ENCODE measurements around the gene EIF2B5. TPM values are rescaled to one million over a fixed set of nuclear protein-coding genes. Genes with fewer than 3 reads are reported as not detected.

Gene EIF2B5
- total RNA-seq, 4 donors from 2014 or later, result 27.9 to 46.5 (median 42.2) TPM

- DNase-seq, result no peak
- Histone ChIP-seq H3K4me1 (peaks cover 17 to 19% of the 10 kb centered on the region in 2 donors), H3K4me3 (replicated peaks in 1 of 3) (no peak overlapping the region), H3K27ac (no peak overlapping the region), H3K36me3 (peaks cover 45 to 49% of the 10 kb centered on the region in 2 donors), H3K9me3 (no peaks in the 10 kb centered on the region), H3K27me3 (no peaks in the 10 kb centered on the region)
- intact Hi-C loops (cut with DNase I), result loop anchor here (5.0 kb wide), 1 partner anchor 54 kb away; no protein-coding TSS in a partner anchor
- 91 to 93% methylated on average over 17 of the region's 17 CpGs for WGBS, 2 donors
- TF ChIP-seq, protein P1, sequence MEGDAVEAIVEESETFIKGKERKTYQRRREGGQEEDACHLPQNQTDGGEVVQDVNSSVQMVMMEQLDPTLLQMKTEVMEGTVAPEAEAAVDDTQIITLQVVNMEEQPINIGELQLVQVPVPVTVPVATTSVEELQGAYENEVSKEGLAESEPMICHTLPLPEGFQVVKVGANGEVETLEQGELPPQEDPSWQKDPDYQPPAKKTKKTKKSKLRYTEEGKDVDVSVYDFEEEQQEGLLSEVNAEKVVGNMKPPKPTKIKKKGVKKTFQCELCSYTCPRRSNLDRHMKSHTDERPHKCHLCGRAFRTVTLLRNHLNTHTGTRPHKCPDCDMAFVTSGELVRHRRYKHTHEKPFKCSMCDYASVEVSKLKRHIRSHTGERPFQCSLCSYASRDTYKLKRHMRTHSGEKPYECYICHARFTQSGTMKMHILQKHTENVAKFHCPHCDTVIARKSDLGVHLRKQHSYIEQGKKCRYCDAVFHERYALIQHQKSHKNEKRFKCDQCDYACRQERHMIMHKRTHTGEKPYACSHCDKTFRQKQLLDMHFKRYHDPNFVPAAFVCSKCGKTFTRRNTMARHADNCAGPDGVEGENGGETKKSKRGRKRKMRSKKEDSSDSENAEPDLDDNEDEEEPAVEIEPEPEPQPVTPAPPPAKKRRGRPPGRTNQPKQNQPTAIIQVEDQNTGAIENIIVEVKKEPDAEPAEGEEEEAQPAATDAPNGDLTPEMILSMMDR (IDR thresholded peaks at IDR 0.05), result no peak
- no peak for TF ChIP-seq POLR2A (IDR thresholded peaks at IDR 0.05)
Observed at GRCh38 chr3:184188080-184188479, 52.9 kb downstream of the EIF2B5 start.

DNA sequence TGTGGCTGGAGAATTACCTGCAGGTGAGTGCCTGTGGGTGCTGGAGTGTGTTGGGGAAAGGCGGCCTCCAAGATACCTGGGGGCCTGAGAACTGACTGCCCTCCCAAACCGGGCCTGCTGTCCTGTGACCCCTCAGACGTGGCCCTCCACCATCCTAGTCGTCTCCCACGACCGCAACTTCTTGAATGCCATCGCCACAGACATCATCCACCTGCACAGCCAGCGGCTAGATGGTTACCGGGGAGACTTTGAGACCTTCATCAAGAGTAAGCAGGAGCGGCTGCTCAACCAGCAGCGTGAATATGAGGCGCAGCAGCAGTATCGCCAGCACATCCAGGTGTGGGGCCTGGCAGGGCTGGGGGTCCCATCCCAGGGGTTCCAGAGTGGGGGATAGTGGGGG lies 54.3 kb downstream of the EIF2B5 start:
- 94 to 96% methylated on average over 13 of the region's 13 CpGs for WGBS, 2 donors
- no peak for DNase-seq
- no peak overlapping the region for H3K4me3 ChIP-seq (replicated peaks in 1 of 3)
- H3K27me3 ChIP-seq, result no peaks in the 10 kb centered on the region
- no peaks in the 10 kb centered on the region for H3K9me3 ChIP-seq
- TF ChIP-seq, protein P1 (IDR thresholded peaks at IDR 0.05), result no peak
- H3K36me3 ChIP-seq, result peaks cover 51% of the 10 kb centered on the region in 2 donors
- intact Hi-C loops (cut with DNase I), result loop anchor here (5.0 kb wide), 1 partner anchor 53 kb away; no protein-coding TSS in a partner anchor
- no peak overlapping the region for H3K27ac ChIP-seq
- H3K4me1 ChIP-seq, result peaks cover 17 to 19% of the 10 kb centered on the region in 2 donors

DNA sequence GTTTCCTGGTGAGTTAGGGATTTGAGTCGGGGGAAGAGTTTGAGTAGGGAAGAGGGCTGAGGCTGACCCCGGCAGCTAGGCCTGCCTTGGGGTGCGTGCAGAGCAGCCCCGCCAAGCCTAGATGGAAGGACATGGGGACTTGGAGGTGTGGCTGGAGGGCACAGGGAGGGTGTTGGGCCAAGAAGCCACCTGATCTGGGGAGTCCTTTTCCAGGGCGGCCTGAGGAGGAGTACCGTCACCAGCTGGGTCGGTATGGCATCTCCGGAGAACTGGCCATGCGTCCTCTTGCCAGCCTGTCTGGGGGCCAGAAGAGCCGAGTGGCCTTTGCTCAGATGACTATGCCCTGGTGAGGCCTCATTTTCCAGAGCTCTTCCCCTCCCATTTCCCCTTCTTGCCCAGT lies 57.7 kb downstream of the EIF2B5 start:
- H3K4me1 ChIP-seq, result no peaks in the 10 kb centered on the region
- DNase-seq, result no peak
- no peaks in the 10 kb centered on the region for H3K9me3 ChIP-seq
- WGBS, 2 donors, result 89 to 97% methylated on average over 7 to 8 of the region's 10 CpGs
- no peak overlapping the region for H3K27ac ChIP-seq
- no peak overlapping the region for H3K4me3 ChIP-seq (replicated peaks in 1 of 3)
- H3K36me3 ChIP-seq, result peaks cover 54 to 56% of the 10 kb centered on the region in 2 donors
- intact Hi-C loops (cut with DNase I), result no loop called here
- no peaks in the 10 kb centered on the region for H3K27me3 ChIP-seq
- TF ChIP-seq POLR2A (IDR thresholded peaks at IDR 0.05), result no peak
- TF ChIP-seq, protein P1 (IDR thresholded peaks at IDR 0.05), result no peak

GRCh38 chr3:184193991-184194539 lies 58.9 kb downstream of the EIF2B5 start:
- Histone ChIP-seq H3K9me3 (no peaks in the 10 kb centered on the region), H3K36me3 (peaks cover 50% of the 10 kb centered on the region in 2 donors), H3K27me3 (no peaks in the 10 kb centered on the region), H3K27ac (no peak overlapping the region), H3K4me3 (replicated peaks in 1 of 3) (no peak overlapping the region), H3K4me1 (no peaks in the 10 kb centered on the region)
- DNase-seq, result no peak
- WGBS, 2 donors, result 90 to 94% methylated on average over 8 to 9 of the region's 9 CpGs
- no peak for TF ChIP-seq POLR2A (IDR thresholded peaks at IDR 0.05)
- TF ChIP-seq, protein P1 (IDR thresholded peaks at IDR 0.05), result no peak
- intact Hi-C loops (cut with DNase I), result no loop called here

Small RNA genes lying within 50 kb of the gene (small RNA-seq; reads per million reads assigned to genes)
- not detected for gene RF00019

Other genes with a start within 250 kb of the EIF2B5 start
- gene ABCC5, start 117.5 kb upstream of the EIF2B5 start, total RNA-seq, result 10 to 100 TPM; 12.2 to 24.3 (median 18.2) TPM
- not detected for gene HTR3D, start 103.6 kb upstream of the EIF2B5 start, total RNA-seq
- gene HTR3C, start 82.3 kb upstream of the EIF2B5 start, total RNA-seq, result under 1 TPM in 1 of 4 donors, not detected in 3; 0.45 TPM
- gene HTR3E, start 38.3 kb upstream of the EIF2B5 start, total RNA-seq, result not detected
- 100 to 1,000 TPM in 1 of 4 donors, 10 to 100 TPM in 3; 48.2 to 137 (median 65.3) TPM for gene DVL3, start 20.0 kb downstream of the EIF2B5 start, total RNA-seq
- 100 to 1,000 TPM; 180 to 302 (median 212) TPM for gene AP2M1, start 39.5 kb downstream of the EIF2B5 start, total RNA-seq
- gene ABCF3, start 50.8 kb downstream of the EIF2B5 start, total RNA-seq, result 10 to 100 TPM; 51.1 to 83.4 (median 72.6) TPM
- under 1 TPM in 3 of 4 donors, not detected in 1; 0.42 to 0.88 (median 0.45) TPM for gene VWA5B2, start 94.2 kb downstream of the EIF2B5 start, total RNA-seq
- 10 to 100 TPM; 49.2 to 87.3 (median 66.8) TPM for gene ALG3, start 113.6 kb downstream of the EIF2B5 start, total RNA-seq
- gene EEF1AKMT4, start 114.3 kb downstream of the EIF2B5 start, total RNA-seq, result 10 to 100 TPM in 3 of 4 donors, 1 to 10 TPM in 1; 9.4 to 17.1 (median 13.5) TPM
- not detected for gene CAMK2N2, start 126.2 kb downstream of the EIF2B5 start, total RNA-seq
- gene ECE2, start 140.7 kb downstream of the EIF2B5 start, total RNA-seq, result not detected
- gene PSMD2, start 163.9 kb downstream of the EIF2B5 start, total RNA-seq, result 100 to 1,000 TPM; 136 to 320 (median 244) TPM
- gene EIF4G1, start 179.2 kb downstream of the EIF2B5 start, total RNA-seq, result 100 to 1,000 TPM; 206 to 418 (median 348) TPM
- 10 to 100 TPM; 19.2 to 35.1 (median 22.5) TPM for gene FAM131A, start 202.2 kb downstream of the EIF2B5 start, total RNA-seq
- 1 to 10 TPM; 4.3 to 7.6 (median 5.2) TPM for gene CLCN2, start 226.2 kb downstream of the EIF2B5 start, total RNA-seq
- gene POLR2H, start 226.4 kb downstream of the EIF2B5 start, total RNA-seq, result 100 to 1,000 TPM in 1 of 4 donors, 10 to 100 TPM in 3; 58.1 to 113 (median 85.6) TPM
- gene THPO, start 242.8 kb downstream of the EIF2B5 start, total RNA-seq, result under 1 TPM in 1 of 4 donors, not detected in 3; 0.13 TPM
- gene CHRD, start 244.7 kb downstream of the EIF2B5 start, total RNA-seq, result 10 to 100 TPM in 2 of 4 donors, 1 to 10 TPM in 2; 4.1 to 14.8 (median 8.0) TPM